Mesothelial cell of epicardium (in vitro differentiated cells): ENCODE results near the gene NBEAL2. TPM values are rescaled to one million over a fixed set of nuclear protein-coding genes. Genes with fewer than 3 reads are reported as not detected.
"Not testable (repeated sequence)": the region's sequence is repeated elsewhere in the genome, so short reads cannot be mapped to it uniquely, and the experiment has no call there.

Experiments
- DNase-seq, 2 experiments: peaks; one replicate each; pipeline ENCODE4 v3.0.0; 2021; ENCODE audit warnings: low spot score in 2 of 2; ENCODE audit not compliant: unreplicated experiment in 2 of 2
- H3K27ac Mint-ChIP-seq: 2 replicates; pipeline ENCODE4 v1.8.0; 2021; ENCODE audit warnings: mixed read lengths
- H3K27me3 Mint-ChIP-seq: 2 replicates; pipeline ENCODE4 v1.8.0; 2021; ENCODE audit warnings: low read depth, mixed read lengths
- H3K36me3 Mint-ChIP-seq: 2 replicates; pipeline ENCODE4 v1.8.0; 2021; ENCODE audit warnings: mixed read lengths
- H3K4me1 Mint-ChIP-seq: 2 replicates; pipeline ENCODE4 v1.8.0; 2021; ENCODE audit warnings: mixed read lengths
- H3K4me3 Mint-ChIP-seq: 2 replicates; pipeline ENCODE4 v1.8.0; 2021; ENCODE audit warnings: mild to moderate bottlenecking, moderate library complexity, mixed read lengths
- H3K9me3 Mint-ChIP-seq: 2 replicates; pipeline ENCODE4 v1.8.0; 2021; ENCODE audit warnings: mixed read lengths
- total RNA-seq: library from RNA; stranded (reverse); gene quantifications from 3 replicates; pipeline ENCODE4 v1.2.1, GENCODE V29; 2021
- TF ChIP-seq, protein P1 (sequence below): fragments of 200-600 bp; sonication (generic); IDR thresholded peaks from one replicate; pipeline ENCODE4 v1.5.0; 2021; ENCODE audit warnings: antibody characterized with exemption; ENCODE audit not compliant: unreplicated experiment

Gene NBEAL2
- total RNA-seq, 1 donor from 2014 or later = 86.9 TPM

DNA sequence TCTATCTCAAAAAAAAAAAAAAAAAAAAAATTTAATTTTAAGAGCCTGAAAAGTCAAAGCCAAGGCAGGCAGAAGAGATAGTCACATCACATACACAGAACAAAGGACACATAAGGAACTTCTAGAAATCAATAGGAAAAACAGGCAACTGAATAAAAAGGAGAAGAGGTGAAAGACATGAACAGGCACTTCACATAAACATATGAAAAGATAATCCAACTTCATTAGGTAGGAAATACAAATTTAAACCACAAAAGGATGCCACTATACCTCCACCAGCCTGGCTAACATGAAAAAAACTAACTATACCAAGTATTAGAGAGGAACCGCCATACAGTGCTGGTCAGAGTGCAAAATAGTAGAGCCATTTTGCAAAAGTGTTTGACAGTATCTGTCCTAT lies 17.0 kb upstream of the NBEAL2 start:
- Mint-ChIP-seq H3K4me3 (no peak overlapping the region), H3K4me1 (peaks cover 65% of the 10 kb centered on the region), H3K9me3 (peaks cover 7% of the 10 kb centered on the region), H3K36me3 (peaks cover 8% of the 10 kb centered on the region), H3K27me3 (no peaks in the 10 kb centered on the region), H3K27ac (peak overlapping the region; percentile 1)
- TF ChIP-seq, protein P1, sequence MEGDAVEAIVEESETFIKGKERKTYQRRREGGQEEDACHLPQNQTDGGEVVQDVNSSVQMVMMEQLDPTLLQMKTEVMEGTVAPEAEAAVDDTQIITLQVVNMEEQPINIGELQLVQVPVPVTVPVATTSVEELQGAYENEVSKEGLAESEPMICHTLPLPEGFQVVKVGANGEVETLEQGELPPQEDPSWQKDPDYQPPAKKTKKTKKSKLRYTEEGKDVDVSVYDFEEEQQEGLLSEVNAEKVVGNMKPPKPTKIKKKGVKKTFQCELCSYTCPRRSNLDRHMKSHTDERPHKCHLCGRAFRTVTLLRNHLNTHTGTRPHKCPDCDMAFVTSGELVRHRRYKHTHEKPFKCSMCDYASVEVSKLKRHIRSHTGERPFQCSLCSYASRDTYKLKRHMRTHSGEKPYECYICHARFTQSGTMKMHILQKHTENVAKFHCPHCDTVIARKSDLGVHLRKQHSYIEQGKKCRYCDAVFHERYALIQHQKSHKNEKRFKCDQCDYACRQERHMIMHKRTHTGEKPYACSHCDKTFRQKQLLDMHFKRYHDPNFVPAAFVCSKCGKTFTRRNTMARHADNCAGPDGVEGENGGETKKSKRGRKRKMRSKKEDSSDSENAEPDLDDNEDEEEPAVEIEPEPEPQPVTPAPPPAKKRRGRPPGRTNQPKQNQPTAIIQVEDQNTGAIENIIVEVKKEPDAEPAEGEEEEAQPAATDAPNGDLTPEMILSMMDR = no peak
- DNase-seq = no peak

DNA sequence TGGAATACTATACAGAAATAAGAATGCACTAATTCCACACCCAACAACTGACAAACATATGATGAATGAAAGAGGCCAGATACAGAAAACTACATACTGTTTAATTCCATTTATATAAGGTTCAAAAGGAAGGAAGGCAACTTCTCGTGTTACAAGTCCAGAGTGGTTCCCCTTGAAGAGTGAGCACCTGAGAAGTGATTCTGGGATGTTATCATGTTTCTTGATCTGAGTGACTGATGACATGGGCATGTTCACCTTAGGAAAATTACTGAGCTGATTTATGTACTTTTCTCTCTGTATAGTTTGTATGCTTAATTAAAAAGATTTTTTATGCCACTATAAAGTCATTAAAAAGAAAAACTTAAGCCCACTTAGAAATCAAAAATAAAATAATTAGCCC lies 16.5 kb upstream of the NBEAL2 start:
- DNase-seq = no peak
- Mint-ChIP-seq H3K4me1 (peaks cover 67% of the 10 kb centered on the region), H3K36me3 (peaks cover 8% of the 10 kb centered on the region), H3K27ac (peak overlapping the region; percentile 1), H3K27me3 (no peaks in the 10 kb centered on the region), H3K9me3 (peaks cover 7% of the 10 kb centered on the region), H3K4me3 (no peak overlapping the region)
- TF ChIP-seq, protein P1 = no peak

DNA sequence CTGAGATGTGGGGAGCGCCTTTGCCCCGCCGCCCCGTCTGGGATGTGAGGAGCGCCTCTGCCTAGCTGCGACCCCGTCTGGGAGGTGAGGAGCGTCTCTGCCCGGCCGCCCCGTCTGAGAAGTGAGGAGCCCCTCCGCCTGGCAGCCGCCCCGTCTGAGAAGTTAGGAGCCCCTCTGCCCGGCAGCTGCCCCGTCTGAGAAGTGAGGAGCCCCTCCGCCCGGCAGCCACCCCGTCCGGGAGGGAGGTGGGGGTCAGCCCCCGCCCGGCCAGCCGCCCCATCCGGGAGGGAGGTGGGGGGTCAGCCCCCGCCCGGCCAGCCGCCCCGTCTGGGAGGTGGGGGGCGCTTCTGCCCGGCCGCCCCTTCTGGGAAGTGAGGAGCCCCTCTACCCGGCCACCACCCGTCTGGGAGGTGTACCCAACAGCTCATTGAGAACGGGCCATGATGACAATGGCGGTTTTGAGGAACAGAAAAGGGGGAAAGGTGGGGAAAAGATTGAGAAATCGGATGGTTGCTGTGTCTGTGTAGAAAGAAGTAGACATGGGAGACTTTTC lies 15.4 kb upstream of the NBEAL2 start:
- H3K4me1 Mint-ChIP-seq = peaks cover 61% of the 10 kb centered on the region
- H3K36me3 Mint-ChIP-seq, H3K9me3 Mint-ChIP-seq, H3K27ac Mint-ChIP-seq, H3K27me3 Mint-ChIP-seq, H3K4me3 Mint-ChIP-seq, DNase-seq: not testable (repeated sequence)

DNA sequence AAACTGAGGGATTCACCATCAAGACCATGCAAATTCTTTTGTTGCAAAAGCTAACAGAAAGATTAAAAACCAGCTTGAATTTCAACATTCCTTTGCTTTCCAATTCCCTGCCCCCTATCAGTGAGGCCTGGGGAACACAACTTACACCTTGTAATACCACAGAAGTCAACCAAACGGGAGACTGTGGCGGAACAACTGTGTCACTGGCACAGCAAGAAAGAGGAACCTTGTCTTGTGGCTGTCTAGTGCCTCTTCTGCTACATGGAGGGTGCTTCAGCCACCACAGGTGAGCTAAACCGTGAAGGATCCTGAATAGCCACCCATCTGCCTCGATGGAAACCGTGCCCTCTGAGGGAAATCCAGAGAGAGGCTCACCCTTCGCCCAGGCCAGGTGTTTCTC lies 14.3 kb upstream of the NBEAL2 start:
- Mint-ChIP-seq H3K27ac (peak overlapping the region; percentile 76), H3K9me3 (peaks cover 7% of the 10 kb centered on the region), H3K36me3 (peaks cover 8% of the 10 kb centered on the region), H3K4me3 (no peak overlapping the region), H3K4me1 (peaks cover 57% of the 10 kb centered on the region), H3K27me3 (no peaks in the 10 kb centered on the region)
- DNase-seq = no peak
- TF ChIP-seq, protein P1 = no peak

DNA sequence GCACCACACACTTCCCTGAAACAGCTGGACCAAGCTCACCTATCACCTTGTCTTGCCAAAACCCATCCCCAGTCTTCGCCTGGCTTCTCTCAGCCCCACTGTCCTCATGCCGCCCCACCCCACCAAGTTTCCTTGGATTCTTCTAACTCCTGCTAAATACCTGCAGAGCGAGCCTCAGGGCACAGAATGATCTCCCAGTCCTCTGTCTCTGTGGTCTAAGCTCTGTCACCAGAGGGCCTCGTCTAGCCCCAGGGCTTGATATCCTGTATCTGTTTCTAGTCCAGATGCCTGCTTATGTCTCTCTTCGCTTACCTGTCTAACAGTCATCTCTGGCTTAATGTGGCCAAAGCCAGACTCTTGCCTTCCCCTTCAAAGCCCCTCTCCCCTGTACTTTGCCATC lies 12.7 kb upstream of the NBEAL2 start:
- no peak for DNase-seq
- no peaks in the 10 kb centered on the region for H3K27me3 Mint-ChIP-seq
- H3K27ac Mint-ChIP-seq = peak overlapping the region; percentile 76
- TF ChIP-seq, protein P1 = no peak
- H3K4me3 Mint-ChIP-seq = no peak overlapping the region
- peaks cover 51% of the 10 kb centered on the region for H3K4me1 Mint-ChIP-seq
- peaks cover 7% of the 10 kb centered on the region for H3K9me3 Mint-ChIP-seq
- peaks cover 8% of the 10 kb centered on the region for H3K36me3 Mint-ChIP-seq

DNA sequence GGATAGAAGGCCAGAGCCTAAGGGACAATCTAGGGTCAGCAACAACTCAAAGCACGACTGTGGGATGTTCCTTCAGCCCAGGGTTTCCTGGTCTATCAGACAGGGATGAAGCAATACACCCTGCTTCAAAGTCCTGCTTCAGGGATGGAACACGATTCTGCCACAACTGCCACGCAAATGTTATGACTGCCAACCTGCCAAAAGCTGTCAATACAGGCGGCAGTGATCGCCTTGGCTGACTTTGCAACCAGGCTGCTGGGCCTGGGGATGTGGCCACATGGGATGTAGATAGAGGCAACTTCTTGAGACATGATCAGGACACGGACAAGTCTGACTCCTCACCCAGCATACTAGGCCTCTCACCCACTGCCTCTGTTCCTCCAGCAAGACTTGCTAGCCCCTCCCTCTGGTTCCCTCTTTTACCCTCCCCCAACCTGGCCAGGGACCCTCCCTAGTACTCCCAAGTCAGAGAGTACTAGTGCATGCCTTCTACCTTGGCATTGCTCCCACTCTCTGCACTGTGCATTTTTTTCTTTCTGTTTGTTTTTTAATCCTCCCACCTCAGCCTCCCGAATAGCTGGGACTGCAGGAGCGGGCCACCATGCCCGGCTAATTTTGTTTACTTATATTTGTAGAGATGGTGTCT lies 10.6 kb upstream of the NBEAL2 start:
- Mint-ChIP-seq H3K9me3 (no peaks in the 10 kb centered on the region), H3K36me3 (no peaks in the 10 kb centered on the region), H3K4me1 (peaks cover 53% of the 10 kb centered on the region), H3K4me3 (no peak overlapping the region), H3K27me3 (no peaks in the 10 kb centered on the region), H3K27ac (peak overlapping the region; percentile 50)
- TF ChIP-seq, protein P1 = no peak
- no peak for DNase-seq
